ENCODE data around the gene GPR146.

DNA sequence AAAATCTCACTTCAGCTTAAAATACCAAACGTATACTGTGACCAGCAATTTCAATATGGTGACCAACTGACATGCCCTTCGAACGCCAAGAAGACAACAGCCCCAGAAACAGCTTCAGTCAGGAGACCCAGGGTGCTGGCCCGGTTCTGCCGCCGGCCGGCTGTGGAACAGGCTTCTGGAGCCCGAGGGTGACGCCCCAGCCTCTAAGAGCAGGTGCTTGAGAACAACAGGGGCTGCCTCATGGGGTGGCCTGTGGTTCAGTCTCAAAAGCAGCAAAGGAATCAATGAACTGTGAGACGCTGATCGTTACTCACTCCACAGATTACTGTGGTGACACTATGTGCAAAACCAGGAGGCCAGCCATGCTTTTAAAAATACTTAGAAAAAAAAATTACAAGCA lies 60.8 kb downstream of the GPR146 start:
- TF ChIP-seq, protein P1, sequence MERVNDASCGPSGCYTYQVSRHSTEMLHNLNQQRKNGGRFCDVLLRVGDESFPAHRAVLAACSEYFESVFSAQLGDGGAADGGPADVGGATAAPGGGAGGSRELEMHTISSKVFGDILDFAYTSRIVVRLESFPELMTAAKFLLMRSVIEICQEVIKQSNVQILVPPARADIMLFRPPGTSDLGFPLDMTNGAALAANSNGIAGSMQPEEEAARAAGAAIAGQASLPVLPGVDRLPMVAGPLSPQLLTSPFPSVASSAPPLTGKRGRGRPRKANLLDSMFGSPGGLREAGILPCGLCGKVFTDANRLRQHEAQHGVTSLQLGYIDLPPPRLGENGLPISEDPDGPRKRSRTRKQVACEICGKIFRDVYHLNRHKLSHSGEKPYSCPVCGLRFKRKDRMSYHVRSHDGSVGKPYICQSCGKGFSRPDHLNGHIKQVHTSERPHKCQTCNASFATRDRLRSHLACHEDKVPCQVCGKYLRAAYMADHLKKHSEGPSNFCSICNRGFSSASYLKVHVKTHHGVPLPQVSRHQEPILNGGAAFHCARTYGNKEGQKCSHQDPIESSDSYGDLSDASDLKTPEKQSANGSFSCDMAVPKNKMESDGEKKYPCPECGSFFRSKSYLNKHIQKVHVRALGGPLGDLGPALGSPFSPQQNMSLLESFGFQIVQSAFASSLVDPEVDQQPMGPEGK (CRISPR knock-in tag; IDR thresholded peaks at IDR 0.05; ENCODE audit: borderline replicate concordance) = no peak
- TF ChIP-seq, protein P2, sequence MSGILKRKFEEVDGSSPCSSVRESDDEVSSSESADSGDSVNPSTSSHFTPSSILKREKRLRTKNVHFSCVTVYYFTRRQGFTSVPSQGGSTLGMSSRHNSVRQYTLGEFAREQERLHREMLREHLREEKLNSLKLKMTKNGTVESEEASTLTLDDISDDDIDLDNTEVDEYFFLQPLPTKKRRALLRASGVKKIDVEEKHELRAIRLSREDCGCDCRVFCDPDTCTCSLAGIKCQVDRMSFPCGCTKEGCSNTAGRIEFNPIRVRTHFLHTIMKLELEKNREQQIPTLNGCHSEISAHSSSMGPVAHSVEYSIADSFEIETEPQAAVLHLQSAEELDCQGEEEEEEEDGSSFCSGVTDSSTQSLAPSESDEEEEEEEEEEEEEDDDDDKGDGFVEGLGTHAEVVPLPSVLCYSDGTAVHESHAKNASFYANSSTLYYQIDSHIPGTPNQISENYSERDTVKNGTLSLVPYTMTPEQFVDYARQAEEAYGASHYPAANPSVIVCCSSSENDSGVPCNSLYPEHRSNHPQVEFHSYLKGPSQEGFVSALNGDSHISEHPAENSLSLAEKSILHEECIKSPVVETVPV (CRISPR knock-in tag; IDR thresholded peaks at IDR 0.05) = no peak
- TF ChIP-seq ARNTL (CRISPR knock-in tag; IDR thresholded peaks at IDR 0.05; ENCODE audit: borderline replicate concordance, low read depth) (no peak), ZNF565 (CRISPR knock-in tag; conservative IDR thresholded peaks at IDR 0.05; ENCODE audit: low read depth) (no peak)
